T-cell (primary cell): ENCODE measurements around the gene TPPP. TPM values are rescaled to one million over a fixed set of nuclear protein-coding genes. Genes with fewer than 3 reads are reported as not detected.

Experiments used
- ATAC-seq, 4 experiments: fragments of 200-7000 bp in 3 of 4; fragments of 150-1000 bp in 1 of 4; cut with Tn5 transposase; replicated peaks in 1 of 4; 1 replicate in 3 of 4; 2 replicates in 1 of 4; pipeline ENCODE4 v1.10.0; 2021; ENCODE audit warnings: moderate library complexity in 3 of 4, mild to moderate bottlenecking in 2 of 4, moderate number of reproducible peaks in 1 of 4
- CTCF ChIA-PET, 2 donors: fragments of 300-600 bp; sonication (Branson Sonifier 250); formaldehyde crosslinking; loops; one replicate each; lab custom pipeline; 2022; ENCODE audit warnings: antibody characterized with exemption in 2 of 2; lab: Charles Lee
- POLR2A ChIA-PET, 2 donors: fragments of 300-600 bp; sonication (Branson Sonifier 250); formaldehyde crosslinking; loops; one replicate each; lab custom pipeline; 2022; ENCODE audit warnings: antibody characterized with exemption in 2 of 2; lab: Charles Lee
- DNase-seq, 35 experiments: peaks; one replicate each; pipeline versions ENCODE4 v3.0.0 to v3.0.0-alpha.2; 2013 to 2023
- H3K27ac ChIP-seq: one replicate; pipeline ENCODE4 v1.5.1; 2013; ENCODE audit warnings: low read length
- H3K27me3 ChIP-seq, 2 experiments: replicated peaks in 1 of 2; 1 replicate in 1 of 2; 2 replicates in 1 of 2; pipeline versions ENCODE4 v1.6.1 to v1.7.0; 2013; ENCODE audit warnings: low read length in 1 of 2, mixed read lengths in 1 of 2; ENCODE audit not compliant: control insufficient read depth in 2 of 2, insufficient read depth in 2 of 2; ENCODE audit errors: extremely low read depth in 1 of 2
- H3K36me3 ChIP-seq, 2 donors: 1 replicate in 1 of 2; 2 replicates in 1 of 2; pipeline versions ENCODE4 v1.6.1 to v1.7.0; 2013; ENCODE audit warnings: low read length in 1 of 2; ENCODE audit not compliant: control insufficient read depth in 2 of 2, insufficient read depth in 1 of 2; ENCODE audit errors: extremely low read depth in 1 of 2
- H3K4me1 ChIP-seq, 2 experiments: 1 replicate in 1 of 2; 2 replicates in 1 of 2; pipeline versions ENCODE4 v1.6.1 to v1.7.0; 2013; ENCODE audit warnings: low read length in 2 of 2, mixed read lengths in 1 of 2; ENCODE audit not compliant: insufficient read depth in 2 of 2, control insufficient read depth in 1 of 2; ENCODE audit errors: extremely low read depth in 1 of 2
- H3K4me3 ChIP-seq, 2 donors: 1 replicate in 1 of 2; 2 replicates in 1 of 2; pipeline versions ENCODE4 v1.5.1 to v1.7.0; 2013; ENCODE audit warnings: mild to moderate bottlenecking in 2 of 2, low read length in 1 of 2, moderate library complexity in 1 of 2; ENCODE audit not compliant: control insufficient read depth in 1 of 2; ENCODE audit errors: extremely low read depth in 1 of 2
- H3K9me3 ChIP-seq: 2 replicates; pipeline ENCODE4 v1.7.0; 2013
- H3K27ac Mint-ChIP-seq, 2 donors: one replicate each; pipeline ENCODE4 v1.8.0; 2020 to 2021; ENCODE audit warnings: mild to moderate bottlenecking in 2 of 2, mixed read lengths in 2 of 2
- H3K27me3 Mint-ChIP-seq, 2 donors: one replicate each; pipeline ENCODE4 v1.8.0; 2021 to 2022; ENCODE audit warnings: mixed read lengths in 2 of 2
- H3K36me3 Mint-ChIP-seq: one replicate; pipeline ENCODE4 v1.8.0; 2021; ENCODE audit warnings: mixed read lengths
- H3K4me1 Mint-ChIP-seq, 3 donors: one replicate each; pipeline ENCODE4 v1.8.0; 2020 to 2022; ENCODE audit warnings: mixed read lengths in 3 of 3, mild to moderate bottlenecking in 1 of 3
- H3K4me3 Mint-ChIP-seq, 3 donors: one replicate each; pipeline ENCODE4 v1.8.0; 2020 to 2022; ENCODE audit warnings: mild to moderate bottlenecking in 3 of 3, mixed read lengths in 3 of 3, moderate library complexity in 3 of 3
- H3K9me3 Mint-ChIP-seq, 3 donors: one replicate each; pipeline ENCODE4 v1.8.0; 2020 to 2022; ENCODE audit warnings: mixed read lengths in 3 of 3
- WGBS: methylation state at CpG from one replicate; pipeline ENCODE4 v1.1.5; 2013; ENCODE audit warnings: missing lambda C conversion rate; ENCODE audit not compliant: insufficient coverage; 5-methylcytosine and 5-hydroxymethylcytosine counted together
- total RNA-seq, 35 experiments: library from RNA in 6 of 35; stranded (reverse) in 6 of 35; fragments of 120-200 nt in 1 of 35; gene quantifications; one replicate each; pipeline versions ENCODE4 v1.2.1 to v1.2.4 and lab custom pipeline; 2013 to 2026

TPPP gene
- total RNA-seq, 5 donors from 2014 or later (not counting 1 experiment from before 2014, with no cell fraction given): 0.73 to 8.2 (median 1.1) TPM

GRCh38 chr5:623531-623930, 69.6 kb downstream of the TPPP start:
- ATAC-seq (no peak), DNase-seq (no peak)
- Mint-ChIP-seq H3K4me3 (no peak overlapping the region), H3K36me3 (peaks cover 58% of the 10 kb centered on the region), H3K27me3 (no peaks in the 10 kb centered on the region), H3K4me1 (no peaks in the 10 kb centered on the region), H3K9me3 (no peaks in the 10 kb centered on the region), H3K27ac (no peak overlapping the region)
- Histone ChIP-seq H3K4me3 (no peak overlapping the region), H3K9me3 (no peaks in the 10 kb centered on the region), H3K27me3 (no peaks in the 10 kb centered on the region), H3K27ac (no peak overlapping the region), H3K4me1 (no peaks in the 10 kb centered on the region), H3K36me3 (peaks cover 17 to 39% of the 10 kb centered on the region in 2 donors)
- WGBS: 100% methylated on average over 1 of the region's 13 CpGs
- ChIA-PET CTCF (no interaction called here), POLR2A (no interaction called here)

- Mint-ChIP-seq H3K36me3 (peaks cover 63% of the 10 kb centered on the region), H3K4me3 (no peak overlapping the region), H3K4me1 (peaks cover 0 to 3% (median 0%) of the 10 kb centered on the region in 3 donors), H3K9me3 (no peaks in the 10 kb centered on the region), H3K27ac (no peak overlapping the region), H3K27me3 (no peaks in the 10 kb centered on the region)
- Histone ChIP-seq H3K27me3 (no peaks in the 10 kb centered on the region), H3K27ac (no peak overlapping the region), H3K4me1 (no peaks in the 10 kb centered on the region), H3K4me3 (no peak overlapping the region), H3K9me3 (no peaks in the 10 kb centered on the region), H3K36me3 (peaks cover 17 to 37% of the 10 kb centered on the region in 2 donors)
- WGBS: 94% methylated on average over 22 of the region's 31 CpGs
- ChIA-PET CTCF (no interaction called here), POLR2A (no interaction called here)
- DNase-seq (no peak), ATAC-seq (no peak)
Measured at GRCh38 chr5:622946-623522, 70.1 kb downstream of the TPPP start.

GRCh38 chr5:622359-622758, 70.8 kb downstream of the TPPP start:
- WGBS: 97% methylated on average over 5 of the region's 9 CpGs
- no peak for DNase-seq

GRCh38 chr5:621341-621761, 71.8 kb downstream of the TPPP start:
- H3K27me3 ChIP-seq: no peaks in the 10 kb centered on the region
- CTCF ChIA-PET: no interaction called here
- H3K36me3 ChIP-seq: peaks cover 21 to 34% of the 10 kb centered on the region in 2 donors
- Mint-ChIP-seq H3K27me3 (no peaks in the 10 kb centered on the region), H3K4me1 (peaks cover 2 to 11% (median 2%) of the 10 kb centered on the region in 3 donors), H3K27ac (no peak overlapping the region), H3K9me3 (no peaks in the 10 kb centered on the region), H3K36me3 (peaks cover 62% of the 10 kb centered on the region), H3K4me3 (no peak overlapping the region)
- peaks cover 0 to 4% of the 10 kb centered on the region in 2 experiments for H3K4me1 ChIP-seq
- POLR2A ChIA-PET: interaction anchor here in 1 of 2 donors (0.5 kb wide), 1 partner anchor 505 kb away, joined by 3 read pairs; no protein-coding TSS in a partner anchor
- ATAC-seq (no peak), DNase-seq (no peak)
- H3K27ac ChIP-seq: no peak overlapping the region
- no peaks in the 10 kb centered on the region for H3K9me3 ChIP-seq
- H3K4me3 ChIP-seq: no peak overlapping the region
- 96% methylated on average over 11 of the region's 16 CpGs for WGBS

More at GRCh38 chr5:622359-622758, 70.8 kb downstream of the TPPP start:
- no peaks in the 10 kb centered on the region for H3K4me1 ChIP-seq
- H3K4me1 Mint-ChIP-seq: peaks cover 0 to 7% (median 0%) of the 10 kb centered on the region in 3 donors
- no peak overlapping the region for H3K27ac Mint-ChIP-seq
- peaks cover 21 to 33% of the 10 kb centered on the region in 2 donors for H3K36me3 ChIP-seq
- no peaks in the 10 kb centered on the region for H3K9me3 ChIP-seq
- H3K4me3 ChIP-seq: no peak overlapping the region
- no peak for ATAC-seq
- H3K9me3 Mint-ChIP-seq: no peaks in the 10 kb centered on the region
- H3K4me3 Mint-ChIP-seq: no peak overlapping the region
- no peaks in the 10 kb centered on the region for H3K27me3 Mint-ChIP-seq
- ChIA-PET POLR2A (no interaction called here), CTCF (no interaction called here)
- no peak overlapping the region for H3K27ac ChIP-seq
- peaks cover 63% of the 10 kb centered on the region for H3K36me3 Mint-ChIP-seq
- H3K27me3 ChIP-seq: no peaks in the 10 kb centered on the region

- H3K9me3 Mint-ChIP-seq: no peaks in the 10 kb centered on the region
- Histone ChIP-seq H3K4me3 (no peak overlapping the region), H3K27ac (no peak overlapping the region), H3K9me3 (no peaks in the 10 kb centered on the region), H3K27me3 (no peaks in the 10 kb centered on the region), H3K4me1 (peaks cover 0 to 4% of the 10 kb centered on the region in 2 experiments), H3K36me3 (peaks cover 21 to 34% of the 10 kb centered on the region in 2 donors)
- DNase-seq (no peak), ATAC-seq (no peak)
- CTCF ChIA-PET: no interaction called here
- POLR2A ChIA-PET: no interaction called here
- H3K4me1 Mint-ChIP-seq: peaks cover 6 to 18% (median 7%) of the 10 kb centered on the region in 3 donors
- H3K4me3 Mint-ChIP-seq: no peak overlapping the region
- peaks cover 59% of the 10 kb centered on the region for H3K36me3 Mint-ChIP-seq
- H3K27me3 Mint-ChIP-seq: no peaks in the 10 kb centered on the region
- no peak overlapping the region for H3K27ac Mint-ChIP-seq
- WGBS: 97% methylated on average over 6 of the region's 8 CpGs
Measured at GRCh38 chr5:620586-621180, 72.5 kb downstream of the TPPP start.

- DNase-seq: no peak
- H3K27ac ChIP-seq: no peak overlapping the region
- no peaks in the 10 kb centered on the region for H3K27me3 Mint-ChIP-seq
- no peak overlapping the region for H3K27ac Mint-ChIP-seq
- H3K4me1 Mint-ChIP-seq: peaks cover 10 to 23% (median 11%) of the 10 kb centered on the region in 3 donors
- ChIA-PET POLR2A (no interaction called here), CTCF (no interaction called here)
- no peak for ATAC-seq
- 96% methylated on average over 20 of the region's 20 CpGs for WGBS
- H3K4me1 ChIP-seq: peaks cover 0 to 4% of the 10 kb centered on the region in 2 experiments
- H3K36me3 ChIP-seq: peaks cover 21 to 34% of the 10 kb centered on the region in 2 donors
- H3K9me3 ChIP-seq: no peaks in the 10 kb centered on the region
- no peaks in the 10 kb centered on the region for H3K27me3 ChIP-seq
- no peak overlapping the region for H3K4me3 Mint-ChIP-seq
- H3K36me3 Mint-ChIP-seq: peaks cover 55% of the 10 kb centered on the region
- no peaks in the 10 kb centered on the region for H3K9me3 Mint-ChIP-seq
- H3K4me3 ChIP-seq: no peak overlapping the region
Measured at GRCh38 chr5:620152-620551, 73.0 kb downstream of the TPPP start.
